ENCODE results near the gene FAM3A. TPM values are rescaled to one million over a fixed set of nuclear protein-coding genes. Genes with fewer than 3 reads are reported as not detected.

FAM3A gene
- total RNA-seq, 2 donors from 2014 or later, result 63.1 to 71.1 TPM

- DNase-seq, result no peak
- intact Hi-C loops (cut with DNase I), result no loop called here
- TF ChIP-seq, protein P1, sequence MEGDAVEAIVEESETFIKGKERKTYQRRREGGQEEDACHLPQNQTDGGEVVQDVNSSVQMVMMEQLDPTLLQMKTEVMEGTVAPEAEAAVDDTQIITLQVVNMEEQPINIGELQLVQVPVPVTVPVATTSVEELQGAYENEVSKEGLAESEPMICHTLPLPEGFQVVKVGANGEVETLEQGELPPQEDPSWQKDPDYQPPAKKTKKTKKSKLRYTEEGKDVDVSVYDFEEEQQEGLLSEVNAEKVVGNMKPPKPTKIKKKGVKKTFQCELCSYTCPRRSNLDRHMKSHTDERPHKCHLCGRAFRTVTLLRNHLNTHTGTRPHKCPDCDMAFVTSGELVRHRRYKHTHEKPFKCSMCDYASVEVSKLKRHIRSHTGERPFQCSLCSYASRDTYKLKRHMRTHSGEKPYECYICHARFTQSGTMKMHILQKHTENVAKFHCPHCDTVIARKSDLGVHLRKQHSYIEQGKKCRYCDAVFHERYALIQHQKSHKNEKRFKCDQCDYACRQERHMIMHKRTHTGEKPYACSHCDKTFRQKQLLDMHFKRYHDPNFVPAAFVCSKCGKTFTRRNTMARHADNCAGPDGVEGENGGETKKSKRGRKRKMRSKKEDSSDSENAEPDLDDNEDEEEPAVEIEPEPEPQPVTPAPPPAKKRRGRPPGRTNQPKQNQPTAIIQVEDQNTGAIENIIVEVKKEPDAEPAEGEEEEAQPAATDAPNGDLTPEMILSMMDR (IDR thresholded peaks at IDR 0.05), result no peak
- Histone ChIP-seq H3K27ac (no peak overlapping the region), H3K9me3 (no peaks in the 10 kb centered on the region), H3K4me3 (no peak overlapping the region), H3K9ac (ENCODE audit: low read depth in 2 of 2, low read length in 2 of 2) (no peak overlapping the region), H3K4me1 (no peaks in the 10 kb centered on the region), H3K36me3 (no peaks in the 10 kb centered on the region), H3K27me3 (no peaks in the 10 kb centered on the region)
These were observed 46.2 kb downstream of the FAM3A start for GRCh38 chrX:154469880-154470279.

GRCh38 chrX:154469114-154469513, 46.9 kb downstream of the FAM3A start:
- Histone ChIP-seq H3K36me3 (no peaks in the 10 kb centered on the region), H3K9me3 (no peaks in the 10 kb centered on the region), H3K27ac (no peak overlapping the region), H3K4me3 (no peak overlapping the region), H3K4me1 (no peaks in the 10 kb centered on the region), H3K9ac (ENCODE audit: low read depth in 2 of 2, low read length in 2 of 2) (no peak overlapping the region), H3K27me3 (no peaks in the 10 kb centered on the region)
- intact Hi-C loops (cut with DNase I), result no loop called here
- no peak for DNase-seq
- TF ChIP-seq, protein P1 (IDR thresholded peaks at IDR 0.05), result no peak

GRCh38 chrX:154468217-154468616, 47.8 kb downstream of the FAM3A start:
- Histone ChIP-seq H3K9ac (ENCODE audit: low read depth in 2 of 2, low read length in 2 of 2) (no peak overlapping the region), H3K4me1 (no peaks in the 10 kb centered on the region), H3K4me3 (no peak overlapping the region), H3K27me3 (no peaks in the 10 kb centered on the region), H3K27ac (no peak overlapping the region), H3K9me3 (no peaks in the 10 kb centered on the region), H3K36me3 (no peaks in the 10 kb centered on the region)
- no peak for DNase-seq
- TF ChIP-seq, protein P1 (IDR thresholded peaks at IDR 0.05), result no peak
- intact Hi-C loops (cut with DNase I), result no loop called here

DNA sequence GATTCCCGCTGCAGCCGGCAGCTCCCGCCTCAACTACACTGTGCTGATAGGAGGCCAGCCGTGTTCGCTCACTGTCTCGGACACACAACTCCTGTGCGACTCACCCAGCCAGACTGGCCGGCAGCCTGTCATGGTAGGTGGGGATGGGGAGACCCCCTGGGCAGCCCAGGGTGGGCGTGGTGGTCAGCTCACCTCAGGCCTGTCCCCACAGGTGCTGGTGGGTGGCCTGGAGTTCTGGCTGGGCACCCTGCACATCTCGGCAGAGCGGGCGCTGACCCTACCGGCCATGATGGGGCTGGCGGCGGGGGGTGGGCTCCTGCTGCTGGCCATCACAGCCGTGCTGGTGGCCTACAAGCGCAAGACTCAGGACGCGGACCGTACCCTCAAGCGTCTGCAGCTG, 48.5 kb downstream of the FAM3A start:
- Histone ChIP-seq H3K9ac (ENCODE audit: low read depth in 2 of 2, low read length in 2 of 2) (no peak overlapping the region), H3K4me1 (no peaks in the 10 kb centered on the region), H3K36me3 (no peaks in the 10 kb centered on the region), H3K27ac (no peak overlapping the region), H3K4me3 (no peak overlapping the region), H3K27me3 (no peaks in the 10 kb centered on the region), H3K9me3 (no peaks in the 10 kb centered on the region)
- intact Hi-C loops (cut with DNase I), result no loop called here
- DNase-seq, result no peak
- TF ChIP-seq, protein P1 (IDR thresholded peaks at IDR 0.05), result no peak

DNA sequence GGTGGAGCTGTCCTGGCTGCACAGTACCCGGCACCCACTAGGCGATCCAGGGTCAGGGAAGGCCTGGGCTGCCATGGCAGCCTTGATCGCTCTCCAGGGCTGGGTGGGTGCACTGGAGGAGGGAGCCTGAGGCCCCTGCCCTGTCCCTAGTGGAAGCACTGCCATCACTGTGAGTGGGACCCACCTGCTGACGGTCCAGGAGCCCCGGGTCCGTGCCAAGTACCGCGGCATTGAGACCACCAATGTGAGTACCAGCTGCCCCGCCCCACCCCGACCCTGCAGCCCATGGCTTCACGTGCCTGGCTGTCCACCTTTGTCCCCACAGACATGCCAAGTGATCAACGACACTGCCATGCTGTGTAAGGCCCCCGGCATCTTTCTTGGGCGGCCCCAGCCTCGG, 49.1 kb downstream of the FAM3A start:
- DNase-seq, result no peak
- Histone ChIP-seq H3K36me3 (no peaks in the 10 kb centered on the region), H3K27me3 (no peaks in the 10 kb centered on the region), H3K4me1 (no peaks in the 10 kb centered on the region), H3K27ac (no peak overlapping the region), H3K9ac (ENCODE audit: low read depth in 2 of 2, low read length in 2 of 2) (no peak overlapping the region), H3K4me3 (no peak overlapping the region), H3K9me3 (no peaks in the 10 kb centered on the region)
- intact Hi-C loops (cut with DNase I), result no loop called here
- TF ChIP-seq, protein P1 (IDR thresholded peaks at IDR 0.05), result no peak

GRCh38 chrX:154466036-154466435, 50.0 kb downstream of the FAM3A start:
- no peak for DNase-seq
- Histone ChIP-seq H3K9ac (ENCODE audit: low read depth in 2 of 2, low read length in 2 of 2) (no peak overlapping the region), H3K4me1 (no peaks in the 10 kb centered on the region), H3K27ac (no peak overlapping the region), H3K9me3 (no peaks in the 10 kb centered on the region), H3K36me3 (no peaks in the 10 kb centered on the region), H3K27me3 (no peaks in the 10 kb centered on the region), H3K4me3 (no peak overlapping the region)
- TF ChIP-seq, protein P1 (IDR thresholded peaks at IDR 0.05), result no peak
- intact Hi-C loops (cut with DNase I), result no loop called here

Measured in colonic mucosa (tissue), 4 donors.